Measurements from ENCODE around the gene PPM1F.

The PPM1F gene, protein sequence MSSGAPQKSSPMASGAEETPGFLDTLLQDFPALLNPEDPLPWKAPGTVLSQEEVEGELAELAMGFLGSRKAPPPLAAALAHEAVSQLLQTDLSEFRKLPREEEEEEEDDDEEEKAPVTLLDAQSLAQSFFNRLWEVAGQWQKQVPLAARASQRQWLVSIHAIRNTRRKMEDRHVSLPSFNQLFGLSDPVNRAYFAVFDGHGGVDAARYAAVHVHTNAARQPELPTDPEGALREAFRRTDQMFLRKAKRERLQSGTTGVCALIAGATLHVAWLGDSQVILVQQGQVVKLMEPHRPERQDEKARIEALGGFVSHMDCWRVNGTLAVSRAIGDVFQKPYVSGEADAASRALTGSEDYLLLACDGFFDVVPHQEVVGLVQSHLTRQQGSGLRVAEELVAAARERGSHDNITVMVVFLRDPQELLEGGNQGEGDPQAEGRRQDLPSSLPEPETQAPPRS

DNA sequence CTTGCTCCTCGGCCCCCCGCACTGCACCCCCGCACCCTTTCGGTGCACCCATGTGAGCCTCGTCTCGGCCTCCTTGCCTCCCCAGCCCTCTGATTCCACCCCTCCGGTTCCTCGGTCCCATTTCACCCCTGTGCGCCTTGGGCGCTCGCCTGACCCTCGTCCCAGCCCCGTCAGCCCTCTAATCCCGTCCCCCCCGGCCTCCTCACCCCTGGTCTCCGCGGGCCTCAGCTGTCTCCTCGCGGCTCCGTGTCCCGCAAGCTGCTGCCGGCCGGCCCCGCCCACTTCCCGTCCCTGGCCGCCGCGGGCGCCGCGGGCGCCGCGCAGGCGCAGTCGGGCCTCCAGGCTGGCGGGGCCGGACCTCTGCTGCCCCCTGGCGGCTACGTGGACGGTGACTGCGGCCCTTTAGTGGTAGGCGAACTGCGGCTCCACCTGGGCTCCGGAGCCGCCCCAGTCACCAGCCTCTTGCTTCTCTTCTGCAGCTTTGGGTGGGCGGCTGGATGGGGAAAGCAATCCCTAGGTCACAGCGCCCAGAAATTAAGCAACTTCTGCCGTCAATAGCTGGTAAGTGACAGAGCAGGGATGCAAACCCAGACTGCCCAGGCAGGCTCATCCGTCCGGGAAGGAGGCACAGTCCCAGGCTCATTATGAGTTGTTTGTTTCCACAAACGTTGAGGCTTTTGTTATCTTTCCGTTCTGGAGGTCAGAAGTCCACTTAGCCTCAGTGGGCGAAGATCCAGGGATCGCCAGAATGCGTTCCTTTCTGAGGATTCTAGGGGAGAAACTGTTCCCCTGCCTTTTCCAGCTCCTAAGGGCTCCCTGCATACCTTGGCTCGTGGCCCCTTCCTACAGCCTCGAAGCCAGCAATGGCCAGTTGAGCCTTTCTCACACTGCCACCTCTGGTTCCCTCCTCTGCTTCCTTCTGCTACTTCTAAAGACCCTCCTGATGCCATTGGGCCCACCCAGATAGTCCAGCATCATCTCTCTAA is at the start of gene PPM1F:
Gene PPM1F, minus strand, starts transcription at position 263 of the 986 bp plus-strand sequence. CDS start 6,800 bp downstream, outside the sequence.
- peak; percentile 68 for DNase-seq

DNA sequence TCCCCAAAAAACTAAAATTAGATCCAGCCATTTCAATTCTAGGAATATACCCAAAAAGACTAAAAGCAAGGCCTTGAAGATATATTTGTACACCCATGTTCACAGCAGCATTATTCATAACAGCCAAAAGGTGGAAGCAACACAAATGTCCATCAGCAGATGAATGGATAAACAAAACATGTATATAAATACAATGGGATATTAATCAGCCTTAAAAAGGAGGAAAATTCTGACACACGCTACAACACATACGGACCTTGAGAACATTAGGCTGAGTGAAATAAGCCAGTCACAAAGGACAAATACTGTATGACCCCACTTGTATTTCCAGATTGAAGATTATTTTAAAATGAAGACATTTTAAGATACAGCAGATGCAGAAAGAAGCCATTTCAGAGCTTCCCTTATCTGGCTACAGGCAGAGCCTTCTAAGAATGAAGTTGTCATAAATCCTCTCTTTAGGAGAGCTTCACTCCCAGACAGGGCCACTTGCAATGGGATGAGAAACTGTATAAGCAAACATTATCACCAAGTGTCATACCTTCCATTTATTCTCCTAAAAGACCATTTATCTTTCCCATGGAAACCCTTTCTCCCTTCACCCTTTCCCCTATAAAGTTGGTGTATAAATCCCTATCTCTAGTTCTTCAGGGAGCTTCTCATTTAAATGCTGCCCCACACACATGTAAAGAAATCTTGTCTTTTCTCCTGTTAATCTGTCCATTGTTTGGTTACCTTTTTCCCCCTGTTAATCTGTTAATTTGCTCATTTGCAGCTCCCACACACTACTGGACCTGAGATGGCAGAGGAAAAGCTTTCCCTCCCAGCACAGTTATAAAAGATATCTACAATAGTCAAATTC is 49.2 kb upstream of the PPM1F start:
- DNase-seq = no peak

DNA sequence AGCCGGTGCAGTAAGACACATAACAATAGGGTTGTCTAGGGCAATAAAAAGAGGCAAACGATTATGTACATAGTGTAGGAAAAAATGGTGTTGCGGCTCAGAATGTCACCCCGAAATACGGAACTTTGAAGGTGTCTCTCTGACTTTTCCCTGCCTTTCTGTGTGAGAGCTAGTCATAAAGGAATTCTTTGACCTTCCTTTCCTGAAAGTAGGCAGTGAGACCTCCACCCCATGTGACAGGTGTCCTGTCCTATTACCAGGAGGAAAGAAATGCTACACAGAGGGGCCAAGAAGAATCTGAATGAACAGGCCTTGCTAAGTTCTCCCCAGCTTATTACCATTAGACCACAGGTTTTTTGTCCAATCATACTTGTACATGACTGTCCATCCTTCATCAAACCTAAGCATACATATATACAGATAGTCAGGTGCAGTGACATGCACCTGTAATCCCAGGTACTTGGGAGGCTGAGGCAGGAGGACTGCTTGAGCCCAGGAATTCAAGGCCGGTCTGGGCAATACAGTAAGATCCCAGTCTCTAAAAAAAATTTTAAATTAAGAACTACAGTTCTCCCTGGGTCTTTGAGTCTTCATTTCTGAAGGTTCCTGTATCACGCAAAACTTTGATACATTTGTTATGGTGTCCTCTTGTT is 46.1 kb upstream of the PPM1F start:
- no peak for DNase-seq

DNA sequence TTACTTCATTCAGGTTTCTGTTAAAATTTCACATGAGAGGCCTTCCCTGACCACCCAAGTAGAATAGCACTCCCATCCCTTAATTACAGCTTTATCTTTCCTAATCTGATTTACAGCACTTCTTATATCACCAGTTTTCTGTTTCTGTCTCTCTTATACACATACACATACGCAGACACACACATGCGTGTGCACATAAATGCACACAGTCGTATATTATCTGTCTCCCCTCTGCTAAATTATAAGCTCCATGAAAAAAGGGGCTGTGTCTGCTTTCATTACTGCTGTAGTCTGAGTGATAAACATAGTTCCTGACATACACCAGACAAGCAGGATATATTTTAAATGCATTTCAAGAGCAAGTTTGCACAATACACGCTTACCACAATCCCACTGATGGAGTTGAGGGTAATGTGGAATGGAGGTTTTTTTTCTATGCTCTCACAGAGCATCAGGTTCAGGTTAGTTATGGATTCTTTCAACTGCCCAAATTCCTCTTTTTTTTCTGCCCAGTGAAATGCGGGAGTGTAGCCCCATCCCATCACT is 43.6 kb upstream of the PPM1F start:
- DNase-seq = no peak

DNA sequence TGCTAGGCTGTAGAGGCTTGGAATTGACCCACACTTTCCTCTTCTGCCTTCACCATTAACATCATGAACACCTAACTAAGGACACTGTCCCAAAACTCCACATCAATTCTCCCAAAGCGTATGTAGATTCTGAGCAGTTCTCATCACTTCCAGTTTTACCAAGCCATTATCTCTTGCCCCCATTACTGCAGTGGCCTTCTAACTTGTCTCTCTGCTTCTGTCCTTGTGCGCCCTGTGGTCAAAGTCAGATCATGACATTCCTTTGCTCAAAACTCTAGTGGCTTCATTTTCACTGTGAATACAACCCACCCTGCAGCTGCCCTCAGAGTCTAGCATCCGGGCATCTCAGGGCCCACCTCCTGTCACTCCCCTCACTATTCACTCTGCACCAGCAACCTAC is 43.0 kb upstream of the PPM1F start:
- DNase-seq = no peak

DNA sequence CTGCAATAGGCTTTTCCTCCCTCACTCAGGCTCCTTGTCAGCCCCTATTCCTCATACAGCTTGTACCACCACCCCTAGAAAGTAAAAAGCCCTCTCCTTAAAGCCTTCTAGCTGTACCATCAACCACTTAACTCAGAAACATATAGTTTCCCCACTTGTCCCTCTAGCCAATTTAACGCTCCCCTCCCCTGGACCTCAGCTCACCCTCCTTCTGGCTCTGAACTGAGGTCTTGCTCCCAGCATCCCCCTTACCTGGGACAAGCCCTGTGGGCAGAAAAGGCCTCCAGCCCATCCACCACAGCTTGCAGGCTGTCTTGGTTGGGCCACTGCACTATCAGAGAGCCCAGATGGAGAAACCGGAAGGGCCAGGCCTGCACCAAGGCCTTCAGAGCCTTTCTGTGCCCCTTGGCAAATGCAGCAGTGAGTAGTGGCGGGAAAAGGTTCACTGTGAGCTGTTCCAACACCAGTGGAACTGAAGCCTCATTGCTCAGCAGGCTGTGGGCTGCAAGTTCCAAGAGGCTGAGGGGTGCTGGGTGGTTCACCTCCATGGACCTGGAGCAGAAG is 42.3 kb upstream of the PPM1F start:
- no peak for DNase-seq

DNA sequence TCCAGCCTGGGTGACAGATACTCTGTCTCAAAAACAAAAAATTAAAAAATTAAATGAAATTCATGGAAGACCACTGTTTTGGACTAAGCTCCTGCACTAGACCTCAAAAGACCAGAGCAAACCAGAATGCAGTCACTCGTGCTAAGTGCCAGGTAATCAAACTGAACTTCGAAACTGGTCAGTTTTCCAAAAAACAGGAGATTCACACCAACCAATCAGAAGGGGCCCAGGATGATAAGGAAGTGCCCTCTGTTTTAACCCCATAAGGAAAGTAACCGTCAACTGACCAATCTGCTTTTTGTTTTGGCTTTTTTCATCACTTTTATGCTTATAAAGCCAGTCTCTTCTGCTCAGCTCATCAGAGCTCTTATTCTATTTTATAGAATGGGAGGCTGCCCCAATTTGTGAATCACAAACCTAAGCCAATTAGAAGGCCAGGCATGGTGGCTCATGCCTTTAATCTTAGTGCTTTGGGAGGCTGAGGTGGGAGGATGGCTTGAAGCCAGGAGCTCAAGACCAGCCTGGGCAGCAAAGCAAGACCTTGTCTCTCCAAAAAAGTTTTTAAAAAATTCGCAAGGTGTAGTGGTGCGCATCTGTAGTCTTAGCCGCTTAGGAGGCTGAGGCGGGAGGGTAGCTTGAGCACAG is 40.1 kb upstream of the PPM1F start:
- DNase-seq = no peak

DNA sequence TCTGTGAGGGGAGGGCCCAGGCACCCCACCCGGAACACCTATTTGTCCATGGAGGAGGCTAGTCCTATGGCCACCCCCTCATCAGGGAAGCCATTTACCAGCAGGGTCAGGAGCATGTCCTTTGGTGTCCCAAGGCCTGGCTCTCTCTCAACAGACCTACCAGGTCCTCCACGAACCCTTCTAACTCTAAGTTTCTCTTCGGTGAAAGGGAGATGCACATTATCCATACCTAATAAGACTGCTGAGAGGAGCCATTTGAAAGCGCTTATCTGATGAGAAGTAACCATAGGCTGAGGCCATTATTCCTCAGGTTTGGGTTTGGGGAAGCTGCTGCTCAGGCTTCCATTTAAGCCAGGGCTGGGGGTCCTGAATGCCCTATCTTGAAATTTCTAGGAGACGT is 39.1 kb upstream of the PPM1F start:
- DNase-seq = no peak

DNA sequence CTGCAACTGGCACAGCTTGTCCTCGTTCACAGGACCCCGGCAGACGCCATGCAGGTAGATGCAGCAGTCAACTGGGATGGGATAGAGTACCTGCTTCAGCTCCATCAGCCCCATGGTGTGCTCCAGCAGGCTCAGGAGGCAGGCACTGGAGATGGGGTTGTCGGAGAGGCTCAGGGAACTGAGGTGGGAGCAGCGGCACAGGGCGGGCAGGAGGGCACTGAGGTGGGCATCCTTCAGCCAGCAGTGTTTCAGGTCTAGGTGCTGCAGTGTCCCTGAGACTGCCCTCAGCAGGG is 38.6 kb upstream of the PPM1F start:
- no peak for DNase-seq

DNA sequence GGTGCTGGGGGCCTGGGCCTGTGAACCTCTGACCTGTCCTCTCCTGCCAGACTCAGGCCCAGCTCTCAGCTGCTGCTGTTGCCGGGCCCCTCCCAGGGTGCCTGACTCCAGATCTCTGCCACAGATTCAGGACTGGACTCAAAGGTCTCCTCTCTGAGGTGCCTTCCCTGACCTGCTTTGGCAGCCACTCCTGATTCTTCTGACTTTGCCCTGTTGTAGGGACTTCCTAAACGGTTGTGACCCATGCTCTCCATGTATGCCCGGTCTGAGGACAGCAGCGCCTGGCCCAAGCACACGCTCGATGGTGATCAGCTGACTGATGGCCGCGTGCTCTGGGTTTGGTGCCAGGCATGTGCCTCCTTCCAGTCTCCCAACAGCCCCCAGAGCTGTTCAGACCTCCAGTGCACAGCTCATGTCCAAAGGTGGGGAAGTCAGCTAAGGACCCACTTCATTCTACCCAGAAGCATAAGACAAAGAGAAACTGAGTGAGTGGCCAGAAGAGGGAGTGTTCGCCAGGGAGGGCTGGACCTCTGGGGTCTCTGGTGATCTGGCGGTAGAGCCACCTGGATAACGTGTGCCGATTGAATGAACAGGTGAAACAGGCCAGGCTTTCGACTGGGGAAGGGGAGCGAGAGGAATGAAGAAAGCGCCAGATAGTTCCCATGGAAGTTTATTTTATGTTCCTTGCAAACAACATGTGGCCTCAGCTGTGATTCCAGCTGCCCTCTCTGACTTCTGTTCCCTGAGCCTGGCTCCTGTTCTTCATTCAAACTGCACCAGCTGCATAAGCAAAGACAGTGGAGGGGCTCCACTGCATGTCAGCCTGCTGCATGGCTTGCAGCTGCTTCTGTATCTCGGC is 38.0 kb upstream of the PPM1F start:
- no peak for DNase-seq

DNA sequence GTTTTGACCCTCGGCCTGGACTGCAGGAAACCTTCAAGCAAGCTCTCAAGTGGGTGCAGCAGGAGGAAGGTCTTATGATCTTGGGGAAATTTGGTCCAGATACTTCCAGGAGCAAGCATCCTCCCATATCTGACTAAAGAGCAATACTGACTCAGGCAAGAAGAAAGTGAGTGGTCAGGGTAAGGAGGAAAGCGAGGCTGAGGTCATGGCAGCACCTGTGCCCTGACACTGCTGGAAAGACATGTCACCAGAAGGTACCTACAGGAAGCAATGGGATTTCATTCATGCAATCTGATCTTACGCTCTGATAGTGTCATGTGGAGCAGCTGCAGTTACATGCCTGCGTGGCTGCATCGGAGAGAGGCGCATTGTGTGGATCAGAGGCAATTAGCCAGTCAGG is 36.4 kb upstream of the PPM1F start:
- DNase-seq = no peak

DNA sequence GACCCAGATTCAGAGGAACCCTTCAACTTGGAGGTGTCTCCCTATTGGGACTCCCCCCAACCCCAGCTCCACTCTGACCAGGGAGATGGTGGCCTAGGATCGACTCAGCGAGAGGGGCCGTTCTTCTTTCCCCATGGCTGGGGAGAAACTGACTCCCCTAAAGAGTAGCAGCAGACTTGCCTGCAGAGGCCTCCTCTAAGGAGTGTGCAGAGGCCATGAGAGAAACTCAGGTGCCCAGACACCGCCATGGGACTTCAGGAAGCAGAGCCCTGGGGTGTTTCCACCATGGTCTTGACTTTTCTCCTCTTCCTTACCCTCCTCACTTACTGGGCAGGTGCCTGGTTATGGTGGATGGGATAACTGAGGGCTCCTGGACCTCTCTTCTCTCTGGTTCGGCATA is 32.6 kb upstream of the PPM1F start:
- no peak for DNase-seq

DNA sequence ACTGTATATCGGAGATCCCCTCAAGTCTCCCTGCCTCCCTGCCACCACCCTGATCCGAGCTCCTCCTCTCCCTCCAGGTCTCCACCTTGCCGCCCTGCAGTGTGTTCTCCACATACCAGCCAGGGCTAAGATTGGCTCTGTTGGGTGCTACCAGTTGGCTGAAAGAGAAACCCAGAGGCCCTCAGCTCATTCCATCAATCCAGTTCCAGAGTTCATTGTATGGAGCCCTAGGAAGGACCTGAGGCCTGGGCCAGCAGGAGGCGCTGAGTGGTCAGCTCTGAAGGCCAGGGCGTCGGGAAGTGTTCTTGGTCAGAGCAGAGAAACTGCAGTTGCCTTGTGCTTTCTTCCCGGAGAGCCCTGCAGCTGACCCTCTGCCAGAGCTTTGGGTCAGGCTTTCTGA is 32.1 kb upstream of the PPM1F start:
- peak; percentile 16 for DNase-seq

DNA sequence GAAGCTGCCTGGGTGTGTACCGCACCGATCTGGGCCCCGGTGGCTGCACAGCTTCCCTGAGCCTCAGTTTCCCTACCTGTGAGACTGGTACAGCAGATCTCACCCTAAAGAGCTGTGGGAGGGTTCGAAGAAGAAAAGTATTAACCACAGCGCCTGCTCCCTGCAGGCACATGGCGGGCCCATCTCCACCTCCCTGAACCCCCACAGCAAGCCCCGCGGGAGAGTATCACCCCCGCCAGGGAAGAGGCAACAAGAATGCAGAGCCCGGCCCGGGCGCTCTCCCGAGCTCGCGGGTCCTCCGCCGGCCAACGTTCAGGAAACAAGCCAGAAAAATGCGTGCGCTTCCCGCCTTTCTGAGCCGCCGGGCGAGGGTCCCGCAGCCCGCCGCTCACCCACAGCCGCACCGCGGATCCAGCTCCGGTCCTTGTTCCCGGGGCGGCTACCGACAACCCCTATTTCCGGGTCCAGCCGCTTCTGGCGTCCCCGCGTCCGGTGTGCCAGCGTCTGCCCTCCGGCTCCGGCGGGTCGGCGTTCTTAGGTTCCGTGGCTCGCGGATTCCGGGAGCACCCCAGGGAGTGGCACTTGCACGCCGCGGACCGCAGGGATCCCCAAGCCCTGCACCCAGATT is 29.8 kb upstream of the PPM1F start, which contains the start of gene TOP3B:
Gene TOP3B, minus strand, starts transcription at position 450 of the 628 bp plus-strand sequence. CDS start 7,078 bp downstream, outside the sequence.
- peak; percentile 63 for DNase-seq

DNA sequence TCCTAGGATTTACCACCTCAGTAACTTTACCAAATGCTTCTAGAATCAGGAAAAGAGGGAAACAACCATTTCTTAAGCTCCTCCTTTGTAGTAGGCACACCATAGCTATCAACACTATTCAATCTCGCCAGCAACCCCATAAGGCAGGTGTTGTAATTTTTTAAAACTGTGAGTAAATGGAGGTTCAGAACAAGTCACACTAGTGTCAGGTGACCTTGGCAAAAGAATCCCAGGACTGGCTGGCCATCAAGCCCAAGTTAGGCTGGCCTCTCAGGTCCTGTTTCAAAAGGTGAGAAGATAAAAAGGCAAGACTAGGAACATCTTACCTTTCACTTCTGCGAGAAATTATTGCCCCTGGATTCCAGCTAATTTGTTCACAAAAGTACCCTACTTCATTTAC is 29.2 kb upstream of the PPM1F start:
- DNase-seq = no peak

DNA sequence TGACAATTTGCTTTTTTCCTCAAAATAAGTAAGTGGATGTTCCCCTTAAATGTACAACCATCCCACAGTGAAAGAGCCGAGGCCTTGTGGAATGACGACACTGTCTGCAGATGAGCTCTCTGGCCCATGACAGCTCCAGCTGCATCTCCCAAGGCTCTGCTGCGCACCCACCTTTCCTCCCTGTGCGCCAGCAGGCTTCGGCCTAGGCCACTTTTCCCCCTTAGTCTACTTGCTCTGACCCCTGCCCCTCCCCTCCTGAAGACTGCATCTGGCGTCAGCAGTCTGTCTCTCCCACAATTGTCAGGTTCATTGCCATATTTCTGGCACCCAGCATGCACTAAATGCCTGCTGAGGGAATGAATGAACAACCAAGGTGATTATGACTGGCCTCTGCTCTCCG is 27.9 kb upstream of the PPM1F start:
- no peak for DNase-seq

DNA sequence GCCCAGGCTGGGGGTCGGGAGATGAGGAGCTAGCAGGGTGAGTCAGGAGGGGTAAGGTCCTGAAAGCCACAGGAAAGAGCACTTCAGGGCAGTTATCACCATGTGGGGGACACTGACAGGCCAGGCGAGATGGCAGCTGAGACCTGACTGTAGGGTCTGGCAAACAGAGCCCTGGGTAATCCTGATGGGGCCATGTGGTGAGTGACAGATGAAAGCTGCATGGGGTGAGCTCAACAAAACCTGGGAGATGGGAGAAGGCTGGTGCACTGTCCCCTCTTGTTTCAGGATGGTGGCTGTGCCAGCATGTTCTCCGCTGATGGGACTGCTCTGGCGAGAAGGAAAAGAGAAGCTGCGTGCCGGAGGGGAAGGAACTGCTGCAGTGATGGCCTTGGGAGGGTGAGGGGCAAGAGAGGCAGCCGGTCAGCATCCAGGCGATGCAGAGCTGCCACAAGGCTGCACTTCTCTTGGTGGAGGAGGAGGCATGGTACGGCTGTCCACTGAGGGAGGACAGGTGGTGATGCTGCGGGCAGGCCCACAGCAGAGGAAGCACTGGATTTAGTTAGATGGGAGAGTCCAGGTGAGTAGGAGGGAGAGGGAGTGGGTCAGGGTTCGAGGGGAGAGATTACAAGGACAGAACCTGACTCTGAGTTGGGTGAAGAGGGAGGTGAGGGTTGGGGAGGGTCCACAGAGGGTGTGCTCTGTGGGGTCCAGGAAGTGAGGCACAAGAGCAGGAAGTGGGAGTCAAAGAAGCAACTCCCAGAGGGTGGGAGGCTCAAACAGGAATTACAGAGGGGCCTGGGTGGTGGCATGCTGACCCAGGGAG is 26.1 kb upstream of the PPM1F start:
- DNase-seq = no peak

DNA sequence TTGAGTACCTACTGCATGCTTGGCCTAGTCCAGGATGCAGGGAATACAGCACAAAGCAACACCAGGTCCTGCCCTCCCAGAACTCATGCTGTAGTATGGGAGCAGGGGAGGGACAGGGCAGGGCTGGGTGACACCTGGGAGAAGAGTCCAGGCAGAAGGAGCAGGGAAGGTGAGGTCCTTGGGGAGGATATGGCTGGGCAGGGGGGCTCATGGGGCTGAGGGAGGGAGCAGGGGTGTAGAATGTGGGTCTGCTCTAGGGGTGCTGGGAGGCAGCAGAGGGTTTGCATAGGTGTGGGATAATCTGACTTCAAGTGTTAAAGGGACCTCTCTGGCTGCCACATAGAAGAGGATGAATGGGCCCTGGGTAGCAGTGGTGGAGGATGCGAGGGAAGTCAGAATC is 25.2 kb upstream of the PPM1F start:
- no peak for DNase-seq
